H1 (cell line): Measurements from ENCODE around the gene CHD1. TPM values are rescaled to one million over a fixed set of nuclear protein-coding genes. Genes with fewer than 3 reads are reported as not detected.

ENCODE experiments used
- CTCF ChIA-PET: fragments of 300-600 bp; sonication (Branson Sonifier 250); formaldehyde crosslinking; loops from one replicate; lab custom pipeline; 2021; ENCODE audit not compliant: partially characterized antibody; lab: Charles Lee
- POLR2A ChIA-PET: fragments of 300-600 bp; sonication (Branson Sonifier 250); formaldehyde crosslinking; loops from one replicate; lab custom pipeline; 2021; ENCODE audit warnings: inconsistent platforms; ENCODE audit not compliant: partially characterized antibody; lab: Charles Lee
- DNase-seq, 2 experiments: peaks; one replicate each; pipeline versions ENCODE4 v3.0.0 to v3.0.0-alpha.2; 2010 to 2022; ENCODE audit warnings: low spot score in 2 of 2, low read depth in 1 of 2, mixed read lengths in 1 of 2
- FAIRE-seq: peaks from 2 replicates; lab custom pipeline; 2011; peaks lifted over from hg19 to GRCh38; lab: Jason Lieb, UNC
- H2AFZ ChIP-seq: 2 replicates; pipeline ENCODE4 v1.8.1; 2012; ENCODE audit warnings: low read length, inconsistent platforms
- H2AK5ac ChIP-seq: 2 replicates; pipeline ENCODE4 v1.6.1; 2013; ENCODE audit warnings: low read depth, low read length
- H2BK120ac ChIP-seq: replicated peaks from 2 replicates; pipeline ENCODE3; 2013; ENCODE audit warnings: low read depth, low read length, inconsistent platforms
- H2BK12ac ChIP-seq: 2 replicates; pipeline ENCODE4 v1.6.1; 2013; ENCODE audit warnings: low read depth, low read length
- H2BK15ac ChIP-seq: 2 replicates; pipeline ENCODE4 v1.6.1; 2013; ENCODE audit warnings: low read length
- H2BK20ac ChIP-seq: 2 replicates; pipeline ENCODE4 v1.6.1; 2013; ENCODE audit warnings: low read length
- H2BK5ac ChIP-seq: 2 replicates; pipeline ENCODE4 v1.6.1; 2013; ENCODE audit warnings: low read depth, low read length
- H3K14ac ChIP-seq: 2 replicates; pipeline ENCODE4 v1.6.1; 2013; ENCODE audit warnings: inconsistent platforms; ENCODE audit not compliant: insufficient read length
- H3K18ac ChIP-seq: 2 replicates; pipeline ENCODE4 v1.6.1; 2013; ENCODE audit warnings: low read length; ENCODE audit errors: extremely low read depth
- H3K23ac ChIP-seq: 2 replicates; pipeline ENCODE4 v1.6.1; 2013; ENCODE audit warnings: inconsistent platforms; ENCODE audit not compliant: insufficient read length
- H3K23me2 ChIP-seq: 2 replicates; pipeline ENCODE4 v1.6.1; 2013; ENCODE audit warnings: low read depth, low read length
- H3K27ac ChIP-seq: 2 replicates; pipeline ENCODE4 v1.6.1; 2011; ENCODE audit warnings: low read depth, low read length, inconsistent platforms
- H3K27me3 ChIP-seq, 4 experiments: replicated peaks in 1 of 4; 1 replicate in 1 of 4; 2 replicates in 3 of 4; pipeline versions ENCODE4 v1.6.1 to v1.8.1; 2011 to 2013; ENCODE audit warnings: low read length in 3 of 4, mild to moderate bottlenecking in 3 of 4, inconsistent platforms in 2 of 4, mixed read lengths in 2 of 4, moderate library complexity in 1 of 4; ENCODE audit not compliant: control insufficient read depth in 3 of 4, insufficient read depth in 3 of 4; ENCODE audit errors: extremely low read depth in 1 of 4
- H3K36me3 ChIP-seq, 4 experiments: 2 replicates each; pipeline versions ENCODE4 v1.6.1 to v1.8.1; 2011 to 2013; ENCODE audit warnings: mild to moderate bottlenecking in 4 of 4, low read length in 3 of 4, moderate library complexity in 2 of 4, control low read depth in 1 of 4, inconsistent platforms in 1 of 4; ENCODE audit not compliant: insufficient read depth in 4 of 4, control insufficient read depth in 2 of 4
- H3K4ac ChIP-seq: replicated peaks from 2 replicates; pipeline ENCODE3; 2013; ENCODE audit warnings: low read length, low read depth, mixed read lengths, inconsistent platforms; ENCODE audit not compliant: insufficient read length
- H3K4me1 ChIP-seq, 4 experiments: replicated peaks in 1 of 4; 1 replicate in 1 of 4; 2 replicates in 3 of 4; pipeline versions ENCODE4 v1.6.1 to v1.8.1; 2011 to 2013; ENCODE audit warnings: low read length in 3 of 4, inconsistent platforms in 2 of 4, mixed read lengths in 1 of 4; ENCODE audit not compliant: insufficient read depth in 4 of 4, control insufficient read depth in 3 of 4
- H3K4me2 ChIP-seq, 2 experiments: 2 replicates each; pipeline versions ENCODE4 v1.6.1 to v1.8.1; 2011 to 2013; ENCODE audit warnings: low read depth in 2 of 2, low read length in 2 of 2, control low read depth in 1 of 2, inconsistent platforms in 1 of 2, mild to moderate bottlenecking in 1 of 2; ENCODE audit not compliant: insufficient read depth in 1 of 2
- H3K4me3 ChIP-seq, 4 experiments: fragments of 200-600, 300-600 bp in 1 of 4; sonication (generic), shearing (Covaris generic), sonication (Bioruptor Twin) in 1 of 4; 2 replicates each; pipeline versions ENCODE4 v1.5.1 to v1.8.1; 2011 to 2016; ENCODE audit warnings: low read length in 4 of 4, low read depth in 3 of 4, control low read depth in 2 of 4, inconsistent platforms in 2 of 4, mild to moderate bottlenecking in 2 of 4, mixed read lengths in 1 of 4, moderate library complexity in 1 of 4; ENCODE audit not compliant: insufficient read depth in 2 of 4; ENCODE audit errors: extremely low read depth in 1 of 4
- H3K56ac ChIP-seq: replicated peaks from 2 replicates; pipeline ENCODE3; 2013; ENCODE audit warnings: low read depth, mild to moderate bottlenecking, mixed read lengths, low read length, inconsistent platforms; ENCODE audit not compliant: insufficient read length
- H3K79me1 ChIP-seq: 2 replicates; pipeline ENCODE4 v1.6.1; 2013; ENCODE audit warnings: low read depth, low read length, control low read depth
- H3K79me2 ChIP-seq, 2 experiments: 2 replicates each; pipeline versions ENCODE4 v1.6.1 to v1.8.1; 2012 to 2013; ENCODE audit warnings: low read length in 2 of 2, mild to moderate bottlenecking in 2 of 2, inconsistent platforms in 1 of 2; ENCODE audit not compliant: insufficient read depth in 2 of 2, control insufficient read depth in 1 of 2
- H3K9ac ChIP-seq, 4 experiments: replicated peaks in 1 of 4; 1 replicate in 1 of 4; 2 replicates in 3 of 4; pipeline versions ENCODE4 v1.6.1 to v1.8.1; 2011 to 2013; ENCODE audit warnings: low read depth in 3 of 4, low read length in 3 of 4, control low read depth in 2 of 4, mild to moderate bottlenecking in 2 of 4, moderate library complexity in 2 of 4, inconsistent platforms in 1 of 4; ENCODE audit errors: extremely low read depth in 1 of 4
- H3K9me3 ChIP-seq, 2 experiments: 2 replicates each; pipeline versions ENCODE4 v1.6.1 to v1.8.1; 2012 to 2013; ENCODE audit warnings: mild to moderate bottlenecking in 2 of 2, moderate library complexity in 2 of 2, control low read depth in 1 of 2, inconsistent platforms in 1 of 2, low read depth in 1 of 2, low read length in 1 of 2, mixed read lengths in 1 of 2; ENCODE audit not compliant: insufficient read depth in 2 of 2
- H4K20me1 ChIP-seq, 2 experiments: replicated peaks in 1 of 2; 2 replicates each; pipeline versions ENCODE3 to v1.8.1; 2011 to 2013; ENCODE audit warnings: inconsistent platforms in 2 of 2, low read length in 2 of 2, mild to moderate bottlenecking in 1 of 2; ENCODE audit not compliant: insufficient read depth in 2 of 2, control insufficient read depth in 1 of 2
- H4K5ac ChIP-seq: 2 replicates; pipeline ENCODE4 v1.6.1; 2013; ENCODE audit warnings: low read length, low read depth, mixed read lengths, inconsistent platforms; ENCODE audit not compliant: insufficient read length
- H4K8ac ChIP-seq: 2 replicates; pipeline ENCODE4 v1.8.0; 2013; ENCODE audit warnings: mild to moderate bottlenecking, moderate library complexity, low read length, inconsistent platforms; ENCODE audit not compliant: insufficient read depth; ENCODE audit errors: extremely low read depth
- H4K91ac ChIP-seq: replicated peaks from 2 replicates; pipeline ENCODE3; 2013; ENCODE audit warnings: low read length, mixed read lengths, inconsistent platforms; ENCODE audit not compliant: insufficient read length
- ATF3 ChIP-seq: IDR thresholded peaks from 2 replicates; pipeline ENCODE4 v1.6.1; 2011; ENCODE audit warnings: low read depth, mild to moderate bottlenecking, low read length; ENCODE audit not compliant: insufficient read depth
- BCL11A ChIP-seq, 2 experiments: IDR thresholded peaks; one replicate each; pipeline ENCODE4 v1.6.1; 2011; ENCODE audit warnings: low read depth in 2 of 2, low read length in 2 of 2, mild to moderate bottlenecking in 2 of 2
- EGR1 ChIP-seq: IDR thresholded peaks from 2 replicates; pipeline ENCODE4 v1.6.1; 2011; ENCODE audit warnings: low read depth, low read length, borderline replicate concordance
- EP300 ChIP-seq, 2 experiments: IDR thresholded peaks; 1 replicate in 1 of 2; 2 replicates in 1 of 2; pipeline ENCODE4 v1.6.1; 2011 to 2012; ENCODE audit warnings: low read depth in 2 of 2, low read length in 2 of 2, mild to moderate bottlenecking in 2 of 2, borderline replicate concordance in 1 of 2, inconsistent platforms in 1 of 2, moderate library complexity in 1 of 2
- MAFK ChIP-seq: IDR thresholded peaks from 2 replicates; pipeline ENCODE4 v1.6.1; 2012; ENCODE audit warnings: low read depth, mild to moderate bottlenecking, improper control_type of control experiment, low read length
- POLR2A ChIP-seq, 2 experiments: IDR thresholded peaks; 1 replicate in 1 of 2; 2 replicates in 1 of 2; pipeline ENCODE4 v1.6.1; 2011; ENCODE audit warnings: low read depth in 2 of 2, low read length in 2 of 2, mild to moderate bottlenecking in 2 of 2; ENCODE audit errors: control extremely low read depth in 1 of 2
- POU5F1 ChIP-seq: IDR thresholded peaks from 2 replicates; pipeline ENCODE4 v1.6.1; 2011; ENCODE audit warnings: low read depth, mild to moderate bottlenecking, low read length, moderate library complexity
- SIRT6 ChIP-seq: IDR thresholded peaks from one replicate; pipeline ENCODE4 v1.7.1; 2012; ENCODE audit warnings: low read length, inconsistent platforms
- SP4 ChIP-seq: IDR thresholded peaks from 2 replicates; pipeline ENCODE4 v1.6.1; 2012; ENCODE audit warnings: low read length, inconsistent platforms
- SUZ12 ChIP-seq: fragments of 200-600 bp; sonication (generic); IDR thresholded peaks from 2 replicates; pipeline ENCODE4 v1.6.1; 2012; ENCODE audit warnings: mild to moderate bottlenecking, inconsistent platforms, low read length, moderate library complexity, mixed read lengths
- YY1 ChIP-seq: IDR thresholded peaks from 2 replicates; pipeline ENCODE4 v1.6.1; 2011; ENCODE audit warnings: low read depth, mild to moderate bottlenecking, low read length
- ZNF274 ChIP-seq: IDR thresholded peaks from 2 replicates; pipeline ENCODE4 v1.7.0; 2012; ENCODE audit warnings: low read length, borderline replicate concordance; ENCODE audit errors: extremely low read depth
- WGBS, 2 experiments: shearing (Covaris generic) in 1 of 2; methylation state at CpG; one replicate each; pipeline versions ENCODE4 v1.1.6 to v1.1.7; 2013 to 2015; ENCODE audit warnings: low lambda C conversion rate in 2 of 2, mixed read lengths in 2 of 2, inconsistent platforms in 1 of 2, low coverage in 1 of 2, missing lambda C conversion rate in 1 of 2; ENCODE audit not compliant: insufficient replicate concordance in 2 of 2, insufficient coverage in 1 of 2, insufficient read length in 1 of 2; ENCODE audit errors: extremely low coverage in 1 of 2, missing lambda C conversion rate in 1 of 2; 5-methylcytosine and 5-hydroxymethylcytosine counted together
- polyA plus RNA-seq, 7 experiments: library from polyadenylated mRNA; depleted of rRNA in 3 of 7; stranded (reverse) in 5 of 7; unstranded in 2 of 7; fragments of >200 nt in 5 of 7; fragments of 200-250 nt in 2 of 7; gene quantifications; 1 replicate in 5 of 7; 2 replicates in 1 of 7; 4 replicates in 1 of 7; pipeline versions ENCODE4 v1.2.1 to v1.2.3, GENCODE V29; 2011 to 2013; ENCODE audit warnings: missing spikeins in 2 of 7, mixed read lengths in 2 of 7
- total RNA-seq: library from RNA; stranded (reverse); fragmentation: NEBNext Ultra II Directional; extraction: Animal tissue kit (Norgen Biotek cat#: 25700); gene quantifications from 2 replicates; pipeline ENCODE4 v1.2.1, GENCODE V29; 2021
- TF ChIP-seq, protein P1 (sequence below): IDR thresholded peaks from 2 replicates; pipeline ENCODE4 v1.6.1; 2012; ENCODE audit warnings: inconsistent platforms

CHD1 gene
- total and polyA plus RNA-seq, 2 of the 8 experiments (the other 6 are each of a cell fraction or from before 2014, with no cell fraction given) = 15.6 to 53.0 TPM

DNA sequence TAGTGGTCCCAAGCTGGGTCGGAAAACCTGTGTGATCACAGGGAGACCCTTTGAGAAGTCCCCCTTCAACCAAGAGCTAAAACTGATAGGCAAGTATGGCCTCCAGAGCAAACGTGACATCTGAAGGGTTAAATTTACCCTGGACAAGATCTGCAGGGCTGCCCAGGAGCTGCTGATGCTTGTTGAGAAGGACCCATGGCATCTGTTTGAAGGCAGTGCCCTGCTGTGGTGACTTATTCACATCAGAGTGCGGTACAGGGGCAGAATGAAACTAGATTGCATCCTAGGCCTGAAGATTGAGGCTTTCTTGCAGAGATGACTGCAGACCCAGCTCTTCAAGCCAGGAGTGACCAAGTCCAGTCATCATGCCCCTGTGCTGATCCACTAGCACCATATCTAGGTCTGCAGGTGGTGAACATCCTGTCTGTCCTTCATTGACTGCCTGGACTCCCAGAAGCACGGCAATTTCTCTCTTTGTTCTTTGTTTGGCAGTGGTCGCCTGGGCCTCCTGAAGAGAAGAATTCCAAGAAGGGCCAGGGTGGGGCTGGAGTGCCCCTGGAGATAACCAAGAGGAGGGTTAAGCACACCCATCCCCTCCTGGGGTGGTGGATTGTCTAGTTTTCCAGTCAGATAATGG lies 25.7 kb upstream of the CHD1 start:
- H3K9me3 ChIP-seq = no peaks in the 10 kb centered on the region
- no peaks in the 10 kb centered on the region for H3K79me2 ChIP-seq
- no peak overlapping the region for H4K5ac ChIP-seq
- H3K4me2 ChIP-seq = no peak overlapping the region
- H2BK120ac ChIP-seq = no peak overlapping the region
- H3K36me3 ChIP-seq = no peaks in the 10 kb centered on the region
- no peak for FAIRE-seq
- no peak overlapping the region for H2AK5ac ChIP-seq
- no peaks in the 10 kb centered on the region for H3K23me2 ChIP-seq
- no peak overlapping the region for H4K8ac ChIP-seq
- H4K20me1 ChIP-seq = no peaks in the 10 kb centered on the region
- no peak overlapping the region for H3K9ac ChIP-seq
- H2BK5ac ChIP-seq = no peak overlapping the region
- no peak overlapping the region for H4K91ac ChIP-seq
- TF ChIP-seq POU5F1 = no peak
- TF ChIP-seq SP4 = no peak
- TF ChIP-seq YY1 = no peak
- no peak for TF ChIP-seq MAFK
- TF ChIP-seq, protein P1, sequence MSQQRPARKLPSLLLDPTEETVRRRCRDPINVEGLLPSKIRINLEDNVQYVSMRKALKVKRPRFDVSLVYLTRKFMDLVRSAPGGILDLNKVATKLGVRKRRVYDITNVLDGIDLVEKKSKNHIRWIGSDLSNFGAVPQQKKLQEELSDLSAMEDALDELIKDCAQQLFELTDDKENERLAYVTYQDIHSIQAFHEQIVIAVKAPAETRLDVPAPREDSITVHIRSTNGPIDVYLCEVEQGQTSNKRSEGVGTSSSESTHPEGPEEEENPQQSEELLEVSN = no peak
- no peak for TF ChIP-seq ZNF274
- TF ChIP-seq SIRT6 = no peak
- TF ChIP-seq BCL11A (IDR thresholded peaks at IDR 0.05; ENCODE audit: low read depth in 2 of 2, low read length in 2 of 2) = no peak
- no peak for TF ChIP-seq EP300 (IDR thresholded peaks at IDR 0.05; ENCODE audit: borderline replicate concordance in 1 of 2, low read depth in 2 of 2, low read length in 2 of 2)
- no peak for TF ChIP-seq EGR1
- TF ChIP-seq ATF3 = no peak
- no peak for TF ChIP-seq SUZ12
- no peak for TF ChIP-seq POLR2A (IDR thresholded peaks at IDR 0.05; ENCODE audit: control extremely low read depth in 1 of 2, low read depth in 2 of 2, low read length in 2 of 2)
- no peak overlapping the region for H3K4ac ChIP-seq
- 93% methylated on average over 5 of the region's 5 CpGs; no CpG with 5 or more reads in 1 of the 2 experiments for WGBS, 2 experiments
- no peak overlapping the region for H2BK15ac ChIP-seq
- H3K27ac ChIP-seq = no peak overlapping the region
- no peak overlapping the region for H3K23ac ChIP-seq
- no peak overlapping the region for H3K4me3 ChIP-seq
- H3K4me1 ChIP-seq = no peaks in the 10 kb centered on the region
- H2BK12ac ChIP-seq = no peak overlapping the region
- no peak overlapping the region for H2AFZ ChIP-seq
- H3K79me1 ChIP-seq = no peaks in the 10 kb centered on the region
- no peak overlapping the region for H3K56ac ChIP-seq
- H3K18ac ChIP-seq = no peak overlapping the region
- CTCF ChIA-PET = no interaction called here
- H3K27me3 ChIP-seq = no peaks in the 10 kb centered on the region
- no peak overlapping the region for H3K14ac ChIP-seq
- no peak for DNase-seq
- POLR2A ChIA-PET = no interaction called here
- H2BK20ac ChIP-seq = no peak overlapping the region
